ENCODE results near the gene CFAP74. TPM values are rescaled to one million over a fixed set of nuclear protein-coding genes. Genes with fewer than 3 reads are reported as not detected.
A peak's percentile ranks its signal among the peaks of the same experiment; 100 is the strongest.

CFAP74 gene
- total and polyA plus RNA-seq, 2 of the 13 experiments (the other 11 are each of a cell fraction or from before 2014, with no cell fraction given), result 0.27 to 0.62 TPM

DNA sequence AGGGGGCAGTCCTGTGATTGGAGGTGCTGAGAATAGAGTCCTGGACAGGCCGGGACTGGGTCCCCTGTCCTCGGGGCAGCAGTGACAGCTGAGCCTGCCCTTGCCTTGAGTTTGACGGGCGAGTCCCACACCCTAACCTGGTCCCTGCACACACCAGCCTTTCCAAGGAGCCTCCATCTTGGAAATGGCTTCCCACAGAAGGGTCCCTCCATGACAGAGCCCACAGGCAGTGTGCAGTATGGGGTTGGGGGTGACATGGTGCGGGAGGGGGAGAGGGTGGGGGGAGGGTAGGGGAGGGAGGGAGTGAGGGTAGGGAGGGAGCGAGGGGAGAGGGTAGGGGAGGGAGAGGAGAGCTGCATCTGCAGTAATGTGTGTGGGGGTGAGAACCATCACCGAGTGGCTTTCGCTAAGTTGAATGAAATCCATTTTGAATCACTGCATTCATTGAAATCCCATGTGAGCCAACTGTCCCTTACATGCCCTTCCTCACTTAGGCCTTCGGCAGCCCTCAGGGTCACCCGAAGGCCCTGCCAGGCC is 74.4 kb downstream of the CFAP74 start:
- TF ChIP-seq ZNF775 (CRISPR knock-in tag; IDR thresholded peaks at IDR 0.05; ENCODE audit: borderline replicate concordance) (no peak), ATRX (CRISPR knock-in tag; IDR thresholded peaks at IDR 0.05; ENCODE audit: borderline replicate concordance) (no peak), PCBP2 (optimal IDR thresholded peaks at IDR 0.05; ENCODE audit: low read depth, low read length, poor library complexity, severe bottlenecking) (peak; percentile 67), HNRNPK (IDR thresholded peaks at IDR 0.05; ENCODE audit: low read depth, low read length, poor library complexity, severe bottlenecking) (peak; percentile 74), ZNF235 (CRISPR knock-in tag; IDR thresholded peaks at IDR 0.05; ENCODE audit: borderline replicate concordance) (no peak)
- no peak for ATAC-seq
- Histone ChIP-seq H3K9me3 (ENCODE audit: low read length) (no peaks in the 10 kb centered on the region), H3K79me2 (ENCODE audit: insufficient read depth, low read length) (no peaks in the 10 kb centered on the region), H3K9ac (ENCODE audit: insufficient read depth, low read depth, low read length) (no peak overlapping the region), H2AFZ (ENCODE audit: low read length) (no peak overlapping the region), H3K4me3 (replicated peaks in 1 of 3; ENCODE audit: insufficient read depth in 1 of 3, low read depth in 2 of 3, low read length in 3 of 3) (no peak overlapping the region), H3K4me2 (ENCODE audit: low read depth, low read length) (0 out of 2 replicates have a peak overlapping the region, but pooled peaks have one; percentile 3), H3K27ac (ENCODE audit: extremely low read length, insufficient read depth, low read length) (no peak overlapping the region), H3K36me3 (replicated peaks in 1 of 2; ENCODE audit: control insufficient read depth in 1 of 2, insufficient read depth in 2 of 2, low read length in 2 of 2) (no peaks in the 10 kb centered on the region), H3K4me1 (ENCODE audit: insufficient read depth, low read length) (peaks cover 26% of the 10 kb centered on the region), H3K27me3 (ENCODE audit: control insufficient read depth in 1 of 2, insufficient read depth in 2 of 2, low read length in 2 of 2) (peaks cover 26 to 47% of the 10 kb centered on the region in 2 experiments; a peak in 4 of 5 replicates), H4K20me1 (ENCODE audit: insufficient read depth, low read length) (no peaks in the 10 kb centered on the region)
- no TSS peak for BruUV-seq (replicated peaks)
- intact Hi-C loops (cut with micrococcal nuclease; ENCODE audit: unreplicated experiment) (no loop called here), in situ Hi-C loops (cut with HindIII; ENCODE audit: extremely low pct_ligation_motif_present, low pct_unique_long_range_greater_than_20kb) (no loop called here)
- DNase-seq (ENCODE audit: low spot score), result no peak
- POLR2A ChIA-PET, result interaction anchor here (2.0 kb wide), 1 partner anchor 9 kb away, joined by 6 read pairs; the partner anchor contains the start of gene TMEM52
- WGBS (ENCODE audit: low lambda C conversion rate), result 35% methylated on average over 9 of the region's 10 CpGs
- CTCF ChIA-PET (ENCODE audit: low intra/inter-chr PET ratio, low total read pairs), result no interaction called here
- FAIRE-seq, result no peak

- no TSS peak for BruUV-seq (replicated peaks)
- Histone ChIP-seq H3K4me2 (ENCODE audit: low read depth, low read length) (no peak overlapping the region), H3K4me3 (replicated peaks in 1 of 3; ENCODE audit: insufficient read depth in 1 of 3, low read depth in 2 of 3, low read length in 3 of 3) (no peak overlapping the region), H3K4me1 (ENCODE audit: insufficient read depth, low read length) (peaks cover 30% of the 10 kb centered on the region), H3K27me3 (ENCODE audit: control insufficient read depth in 1 of 2, insufficient read depth in 2 of 2, low read length in 2 of 2) (peaks cover 26 to 47% of the 10 kb centered on the region in 2 experiments; a peak in 4 of 5 replicates), H3K79me2 (ENCODE audit: insufficient read depth, low read length) (no peaks in the 10 kb centered on the region), H3K27ac (ENCODE audit: extremely low read length, insufficient read depth, low read length) (no peak overlapping the region), H2AFZ (ENCODE audit: low read length) (no peak overlapping the region), H3K36me3 (replicated peaks in 1 of 2; ENCODE audit: control insufficient read depth in 1 of 2, insufficient read depth in 2 of 2, low read length in 2 of 2) (no peaks in the 10 kb centered on the region), H3K9me3 (ENCODE audit: low read length) (no peaks in the 10 kb centered on the region), H3K9ac (ENCODE audit: insufficient read depth, low read depth, low read length) (no peak overlapping the region), H4K20me1 (ENCODE audit: insufficient read depth, low read length) (no peaks in the 10 kb centered on the region)
- no peak for ATAC-seq
- in situ Hi-C loops (cut with HindIII; ENCODE audit: extremely low pct_ligation_motif_present, low pct_unique_long_range_greater_than_20kb), result no loop called here
- ChIA-PET POLR2A (no interaction called here), CTCF (ENCODE audit: low intra/inter-chr PET ratio, low total read pairs) (no interaction called here)
- DNase-seq (ENCODE audit: low spot score), result no peak
- WGBS (ENCODE audit: low lambda C conversion rate), result 37% methylated on average over 10 of the region's 34 CpGs
- intact Hi-C loops (cut with micrococcal nuclease; ENCODE audit: unreplicated experiment), result no loop called here
- FAIRE-seq, result no peak
- TF ChIP-seq CHD2 (IDR thresholded peaks at IDR 0.05; ENCODE audit: low read depth, low read length) (no peak), RFXANK (CRISPR knock-in tag; IDR thresholded peaks at IDR 0.05) (no peak), MIER2 (CRISPR knock-in tag; IDR thresholded peaks at IDR 0.05) (no peak), HNRNPUL1 (IDR thresholded peaks at IDR 0.05; ENCODE audit: low read depth, low read length) (no peak), EEA1 (CRISPR knock-in tag; IDR thresholded peaks at IDR 0.05; ENCODE audit: borderline replicate concordance) (no peak), KDM1A (CRISPR knock-in tag; IDR thresholded peaks at IDR 0.05) (no peak), ZMYM2 (CRISPR knock-in tag; IDR thresholded peaks at IDR 0.05) (no peak), HMGA1 (CRISPR knock-in tag; conservative IDR thresholded peaks at IDR 0.05) (no peak), NFYB (CRISPR knock-in tag; IDR thresholded peaks at IDR 0.05) (no peak), EP300 (IDR thresholded peaks at IDR 0.05; ENCODE audit: low read depth in 2 of 2, low read length in 2 of 2) (no peak), EP300 (CRISPR knock-in tag; IDR thresholded peaks at IDR 0.05; ENCODE audit: borderline replicate concordance) (no peak), ZSCAN30 (CRISPR knock-in tag; IDR thresholded peaks at IDR 0.05) (no peak)
- TF ChIP-seq, protein P1, sequence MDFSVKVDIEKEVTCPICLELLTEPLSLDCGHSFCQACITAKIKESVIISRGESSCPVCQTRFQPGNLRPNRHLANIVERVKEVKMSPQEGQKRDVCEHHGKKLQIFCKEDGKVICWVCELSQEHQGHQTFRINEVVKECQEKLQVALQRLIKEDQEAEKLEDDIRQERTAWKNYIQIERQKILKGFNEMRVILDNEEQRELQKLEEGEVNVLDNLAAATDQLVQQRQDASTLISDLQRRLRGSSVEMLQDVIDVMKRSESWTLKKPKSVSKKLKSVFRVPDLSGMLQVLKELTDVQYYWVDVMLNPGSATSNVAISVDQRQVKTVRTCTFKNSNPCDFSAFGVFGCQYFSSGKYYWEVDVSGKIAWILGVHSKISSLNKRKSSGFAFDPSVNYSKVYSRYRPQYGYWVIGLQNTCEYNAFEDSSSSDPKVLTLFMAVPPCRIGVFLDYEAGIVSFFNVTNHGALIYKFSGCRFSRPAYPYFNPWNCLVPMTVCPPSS (IDR thresholded peaks at IDR 0.05), result no peak
Measured at GRCh38 chr1:1928231-1929101, 75.1 kb downstream of the CFAP74 start.

All from HepG2 (cell line).